CD4-positive, alpha-beta memory T cell (primary cell): ENCODE measurements around the gene RAB28. TPM values are rescaled to one million over a fixed set of nuclear protein-coding genes. Genes with fewer than 3 reads are reported as not detected.

ENCODE experiments used
- CTCF ChIA-PET: fragments of 350-600 bp; sonication (Branson Sonifier 250); formaldehyde crosslinking; loops from one replicate; lab custom pipeline; 2021; ENCODE audit warnings: inconsistent platforms; ENCODE audit not compliant: partially characterized antibody; lab: Charles Lee
- POLR2A ChIA-PET: fragments of 350-600 bp; sonication (Branson Sonifier 250); formaldehyde crosslinking; loops from one replicate; lab custom pipeline; 2021; ENCODE audit not compliant: partially characterized antibody; lab: Charles Lee
- DNase-seq, 5 donors: peaks; one replicate each; pipeline versions ENCODE4 v3.0.0 to v3.0.0-alpha.2; 2020 to 2022; ENCODE audit warnings: mixed read lengths in 1 of 5
- H3K27ac ChIP-seq: one replicate; pipeline ENCODE4 v1.7.0; 2013; ENCODE audit warnings: low read depth, low read length
- H3K27me3 ChIP-seq: 2 replicates; pipeline ENCODE4 v1.7.0; 2013; ENCODE audit warnings: mild to moderate bottlenecking, low read length, moderate library complexity; ENCODE audit not compliant: insufficient read depth
- H3K36me3 ChIP-seq: 2 replicates; pipeline ENCODE4 v1.7.0; 2013; ENCODE audit warnings: mild to moderate bottlenecking, low read length, moderate library complexity; ENCODE audit not compliant: insufficient read depth
- H3K4me1 ChIP-seq: 2 replicates; pipeline ENCODE4 v1.7.0; 2013; ENCODE audit warnings: mild to moderate bottlenecking, low read length, moderate library complexity; ENCODE audit not compliant: insufficient read depth
- H3K4me3 ChIP-seq, 2 donors: one replicate each; pipeline ENCODE4 v1.7.0; 2013; ENCODE audit warnings: low read length in 2 of 2, mild to moderate bottlenecking in 1 of 2
- H3K9me3 ChIP-seq, 2 donors: one replicate each; pipeline ENCODE4 v1.7.0; 2013; ENCODE audit warnings: low read length in 2 of 2, control low read depth in 1 of 2; ENCODE audit not compliant: control insufficient read depth in 1 of 2
- H3K27ac Mint-ChIP-seq, 7 donors: one replicate each; pipeline ENCODE4 v1.8.0; 2020 to 2021; ENCODE audit warnings: mixed read lengths in 7 of 7, mild to moderate bottlenecking in 6 of 7, inconsistent platforms in 3 of 7, moderate library complexity in 3 of 7
- H3K27me3 Mint-ChIP-seq, 2 donors: one replicate each; pipeline ENCODE4 v1.8.0; 2020 to 2021; ENCODE audit warnings: mixed read lengths in 2 of 2
- H3K36me3 Mint-ChIP-seq, 2 donors: one replicate each; pipeline ENCODE4 v1.8.0; 2020 to 2021; ENCODE audit warnings: mixed read lengths in 2 of 2, inconsistent platforms in 1 of 2, mild to moderate bottlenecking in 1 of 2
- H3K4me1 Mint-ChIP-seq, 4 donors: one replicate each; pipeline ENCODE4 v1.8.0; 2020 to 2021; ENCODE audit warnings: mixed read lengths in 4 of 4, mild to moderate bottlenecking in 1 of 4
- H3K4me3 Mint-ChIP-seq, 8 donors: one replicate each; pipeline ENCODE4 v1.8.0; 2020 to 2021; ENCODE audit warnings: mixed read lengths in 8 of 8, mild to moderate bottlenecking in 7 of 8, moderate library complexity in 6 of 8, inconsistent platforms in 3 of 8
- H3K9me3 Mint-ChIP-seq, 8 donors: one replicate each; pipeline ENCODE4 v1.8.0; 2020 to 2021; ENCODE audit warnings: mixed read lengths in 8 of 8, mild to moderate bottlenecking in 5 of 8, inconsistent platforms in 3 of 8, moderate library complexity in 1 of 8
- intact Hi-C: fragments of 100-400 bp; cut with micrococcal nuclease; formaldehyde crosslinking; loops from one replicate; pipeline ENCODE4 v1.15.1; 2023
- polyA plus RNA-seq, 2 donors: library from polyadenylated mRNA; unstranded; fragments of 300-500 nt; fragmentation: Illumina TruSeq; gene quantifications; one replicate each; pipeline ENCODE4 v1.2.3, GENCODE V29; 2021
- total RNA-seq, 2 experiments: library from RNA; stranded (reverse); gene quantifications; one replicate each; pipeline ENCODE4 v1.2.3, GENCODE V29; 2021

Gene RAB28
- total and polyA plus RNA-seq, 4 experiments from 2014 or later: 13.3 to 20.6 (median 15.9) TPM

DNA sequence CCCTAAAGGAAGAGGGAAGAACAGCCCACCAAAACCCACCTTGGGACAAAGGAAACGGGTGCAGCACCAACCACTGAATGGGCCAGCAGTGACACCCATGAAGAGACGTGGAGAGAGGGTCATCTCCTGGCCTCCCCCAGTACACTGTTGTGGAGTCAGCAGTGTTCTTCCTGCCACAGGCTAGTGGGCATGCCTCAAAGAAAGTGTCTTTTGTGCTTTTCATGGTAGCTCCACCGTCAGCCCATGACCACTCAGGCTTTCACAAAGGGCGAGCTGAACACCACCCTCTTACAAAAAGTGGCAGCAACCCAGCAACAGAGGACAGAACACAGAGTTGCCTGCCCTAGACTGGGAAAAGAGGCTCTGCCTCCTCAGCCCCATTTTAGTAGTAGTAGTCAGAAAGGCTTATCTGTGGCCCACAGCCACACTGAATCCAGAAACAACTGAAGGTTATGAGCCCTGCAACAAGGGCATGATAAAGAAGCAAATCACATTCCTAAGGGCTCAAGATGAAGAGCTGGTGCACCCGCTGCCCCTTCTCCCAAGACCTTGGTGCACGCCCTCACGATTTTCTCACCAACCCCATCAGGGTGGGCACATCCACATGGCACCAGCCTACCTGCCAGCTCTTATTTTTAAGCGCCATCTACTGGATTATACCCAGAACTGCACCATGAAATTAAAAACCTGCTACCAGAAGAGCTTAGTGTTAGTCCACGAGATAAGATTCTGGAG is 53.1 kb downstream of the RAB28 start:
- CTCF ChIA-PET: interaction anchor here (1.9 kb wide), 1 partner anchor 12 kb away, joined by 6 read pairs; no protein-coding TSS in a partner anchor
- H3K4me3 Mint-ChIP-seq: no peak overlapping the region
- H3K27me3 ChIP-seq: no peaks in the 10 kb centered on the region
- POLR2A ChIA-PET: no interaction called here
- no peaks in the 10 kb centered on the region for H3K9me3 ChIP-seq
- no peak overlapping the region for H3K4me3 ChIP-seq
- no peak overlapping the region for H3K27ac Mint-ChIP-seq
- H3K36me3 Mint-ChIP-seq: peaks cover 19 to 41% of the 10 kb centered on the region in 2 donors
- H3K27me3 Mint-ChIP-seq: no peaks in the 10 kb centered on the region
- H3K9me3 Mint-ChIP-seq: peaks cover 0 to 3% (median under 1%) of the 10 kb centered on the region in 8 donors
- intact Hi-C loops: no loop called here
- H3K4me1 Mint-ChIP-seq: peaks cover 28 to 56% (median 41%) of the 10 kb centered on the region in 4 donors
- H3K27ac ChIP-seq: no peak overlapping the region
- no peaks in the 10 kb centered on the region for H3K36me3 ChIP-seq
- peaks cover 8% of the 10 kb centered on the region for H3K4me1 ChIP-seq
- no peak for DNase-seq

DNA sequence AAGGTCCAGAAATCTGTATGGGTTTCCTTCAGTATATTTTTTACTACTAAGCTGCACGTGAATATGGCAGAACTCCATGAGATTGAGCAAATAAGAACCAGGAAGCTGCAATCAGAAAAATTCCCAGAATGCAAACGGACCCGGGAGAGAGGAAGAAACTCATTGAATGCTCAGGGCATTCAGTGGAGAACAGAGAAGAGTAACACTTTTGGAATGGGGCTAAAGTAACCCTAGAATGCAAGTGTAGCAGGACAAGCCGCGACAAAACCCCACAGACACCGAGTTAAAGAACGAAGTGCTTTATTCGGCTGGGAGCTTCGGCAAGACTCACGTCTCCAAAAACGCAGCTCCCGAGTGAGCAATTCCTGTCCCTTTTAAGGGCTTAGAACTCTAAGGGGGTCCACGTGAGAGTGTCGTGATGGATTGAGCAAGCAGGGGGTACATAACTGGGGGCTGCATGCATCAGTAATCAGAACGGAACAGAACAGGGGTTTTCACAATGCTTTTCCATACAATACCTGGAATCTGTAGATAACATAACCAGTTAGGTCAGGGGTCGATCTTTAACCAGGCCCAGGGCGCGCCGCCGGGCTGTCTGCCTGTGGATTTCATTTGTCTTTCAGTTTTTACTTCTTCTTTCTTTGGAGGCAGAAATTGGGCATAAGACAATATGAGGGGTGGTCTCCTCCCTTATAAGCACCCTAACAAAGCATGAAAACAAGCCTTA is 56.4 kb downstream of the RAB28 start:
- no peaks in the 10 kb centered on the region for H3K9me3 ChIP-seq
- Mint-ChIP-seq H3K36me3 (peaks cover 40 to 53% of the 10 kb centered on the region in 2 donors), H3K4me1 (peaks cover 10 to 30% (median 20%) of the 10 kb centered on the region in 4 donors), H3K27me3 (no peaks in the 10 kb centered on the region), H3K4me3 (no peak overlapping the region), H3K27ac (peak overlapping the region in 2 of 7 donors; percentile 11 to 53), H3K9me3 (peaks cover 0 to 4% (median 1%) of the 10 kb centered on the region in 8 donors)
- ChIA-PET CTCF (no interaction called here), POLR2A (interaction anchor here (0.6 kb wide), 1 partner anchor 17 kb away, joined by 3 read pairs; no protein-coding TSS in a partner anchor)
- H3K27me3 ChIP-seq: no peaks in the 10 kb centered on the region
- DNase-seq: no peak
- intact Hi-C loops: no loop called here
- H3K36me3 ChIP-seq: no peaks in the 10 kb centered on the region
- no peak overlapping the region for H3K4me3 ChIP-seq
- no peaks in the 10 kb centered on the region for H3K4me1 ChIP-seq
- no peak overlapping the region for H3K27ac ChIP-seq

DNA sequence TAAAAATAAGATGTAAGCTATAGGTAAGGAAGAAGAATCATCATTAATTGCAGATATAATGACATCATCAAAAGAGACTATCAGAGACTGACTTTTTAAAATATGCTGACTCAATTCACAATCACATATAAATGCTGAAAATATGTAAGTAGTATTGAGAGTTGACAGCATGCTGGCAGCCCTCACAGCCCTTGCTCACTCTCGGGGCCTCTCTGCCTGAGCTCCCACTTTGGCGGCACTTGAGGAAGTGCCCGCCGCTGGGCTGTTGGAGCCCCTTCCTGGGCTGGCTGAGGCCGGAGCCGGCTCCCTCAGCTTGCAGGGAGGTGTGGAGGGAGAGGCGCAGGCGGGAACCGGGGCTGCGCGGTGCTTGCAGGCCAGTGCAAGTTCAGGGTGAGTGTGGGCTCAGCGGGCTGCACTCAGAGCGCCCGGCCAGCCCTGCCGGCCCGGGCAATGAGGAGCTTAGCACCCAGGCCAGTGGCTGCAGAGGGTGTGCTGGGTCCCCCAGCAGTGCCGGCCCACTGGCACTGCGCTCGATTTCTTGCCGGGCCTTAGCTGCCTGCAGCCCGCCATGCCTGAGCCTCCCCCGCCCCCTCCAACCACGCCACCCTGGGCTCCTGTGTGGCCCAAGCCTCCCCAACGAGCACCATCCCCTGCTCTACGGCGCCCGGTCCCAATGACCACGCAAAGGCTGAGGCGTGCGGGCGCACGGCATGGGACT is 68.9 kb downstream of the RAB28 start:
- no peak overlapping the region for H3K27ac ChIP-seq
- DNase-seq: peak in 1 of 5 donors; percentile 1
- Mint-ChIP-seq H3K27me3 (no peaks in the 10 kb centered on the region), H3K36me3 (peaks cover 28 to 50% of the 10 kb centered on the region in 2 donors), H3K4me1 (peaks cover 25 to 40% (median 33%) of the 10 kb centered on the region in 4 donors), H3K4me3 (no peak overlapping the region), H3K27ac (no peak overlapping the region), H3K9me3 (peaks cover 0 to 16% (median 8%) of the 10 kb centered on the region in 8 donors)
- H3K9me3 ChIP-seq: no peaks in the 10 kb centered on the region
- H3K4me1 ChIP-seq: no peaks in the 10 kb centered on the region
- CTCF ChIA-PET: no interaction called here
- H3K27me3 ChIP-seq: no peaks in the 10 kb centered on the region
- no peak overlapping the region for H3K4me3 ChIP-seq
- POLR2A ChIA-PET: no interaction called here
- no peaks in the 10 kb centered on the region for H3K36me3 ChIP-seq
- intact Hi-C loops: no loop called here

DNA sequence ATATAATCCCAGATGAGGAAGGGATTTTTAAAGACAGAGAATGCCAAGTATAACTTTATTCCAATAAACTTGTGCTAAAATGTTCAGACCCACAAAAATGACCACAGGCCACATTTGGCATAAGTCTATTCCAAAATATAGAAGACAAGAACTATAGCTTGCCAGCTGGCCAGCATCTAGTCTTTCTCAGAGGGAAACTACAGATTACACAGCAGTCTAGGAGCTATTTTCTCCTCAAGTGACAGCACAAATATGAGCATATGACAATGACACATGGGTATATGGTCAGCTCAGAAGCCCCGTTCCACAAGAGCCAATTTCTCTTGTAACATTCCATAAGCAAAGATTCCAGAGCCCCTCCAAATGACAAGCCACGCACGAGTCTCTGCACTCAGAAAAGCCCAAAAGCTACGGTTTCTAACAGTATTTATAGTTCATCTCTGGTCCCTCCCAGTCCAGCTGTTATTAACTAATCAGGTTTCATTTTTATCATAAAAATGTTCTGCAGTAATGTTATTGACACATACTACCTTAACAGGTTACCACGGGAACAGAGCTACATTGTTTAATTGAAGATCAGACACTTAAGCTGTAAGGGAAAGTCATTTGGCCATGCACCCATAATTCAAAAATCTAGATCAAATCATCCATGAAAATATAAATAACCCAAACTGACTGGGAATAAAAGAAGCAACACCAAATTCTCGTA is 70.3 kb downstream of the RAB28 start:
- Histone ChIP-seq H3K4me1 (no peaks in the 10 kb centered on the region), H3K9me3 (no peaks in the 10 kb centered on the region), H3K27me3 (no peaks in the 10 kb centered on the region), H3K4me3 (no peak overlapping the region), H3K36me3 (no peaks in the 10 kb centered on the region), H3K27ac (no peak overlapping the region)
- peaks cover 24 to 50% of the 10 kb centered on the region in 2 donors for H3K36me3 Mint-ChIP-seq
- no peaks in the 10 kb centered on the region for H3K27me3 Mint-ChIP-seq
- CTCF ChIA-PET: no interaction called here
- H3K27ac Mint-ChIP-seq: no peak overlapping the region
- no peak overlapping the region for H3K4me3 Mint-ChIP-seq
- H3K9me3 Mint-ChIP-seq: peaks cover 0 to 3% (median 0%) of the 10 kb centered on the region in 8 donors
- DNase-seq: no peak
- intact Hi-C loops: no loop called here
- peaks cover 20 to 28% (median 25%) of the 10 kb centered on the region in 4 donors for H3K4me1 Mint-ChIP-seq
- POLR2A ChIA-PET: no interaction called here

DNA sequence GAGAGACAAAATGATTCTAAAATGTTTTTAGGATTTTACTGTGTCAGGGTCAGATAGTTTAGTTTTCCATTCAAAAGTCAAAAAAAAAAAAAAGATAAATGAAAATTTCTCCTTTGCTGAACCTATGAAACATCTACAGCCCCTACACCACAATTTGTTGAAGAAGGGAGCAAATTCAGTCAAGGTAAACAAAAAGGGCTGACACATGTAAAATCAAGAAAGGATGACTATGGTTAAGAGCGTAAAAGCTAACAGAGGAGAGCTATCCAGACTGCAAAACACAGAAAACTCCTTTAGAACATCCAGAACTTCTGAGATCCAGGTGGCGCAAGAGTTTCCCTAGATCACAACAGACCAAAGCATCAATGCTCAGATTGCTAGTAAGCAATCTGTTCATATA is 72.2 kb downstream of the RAB28 start:
- Histone ChIP-seq H3K4me1 (no peaks in the 10 kb centered on the region), H3K36me3 (no peaks in the 10 kb centered on the region), H3K4me3 (no peak overlapping the region), H3K9me3 (no peaks in the 10 kb centered on the region), H3K27ac (no peak overlapping the region), H3K27me3 (no peaks in the 10 kb centered on the region)
- CTCF ChIA-PET: no interaction called here
- peaks cover 0 to 3% (median 0%) of the 10 kb centered on the region in 8 donors for H3K9me3 Mint-ChIP-seq
- H3K4me3 Mint-ChIP-seq: no peak overlapping the region
- POLR2A ChIA-PET: no interaction called here
- no peaks in the 10 kb centered on the region for H3K27me3 Mint-ChIP-seq
- DNase-seq: no peak
- H3K36me3 Mint-ChIP-seq: peaks cover 24 to 46% of the 10 kb centered on the region in 2 donors
- intact Hi-C loops: no loop called here
- peaks cover 10 to 14% (median 12%) of the 10 kb centered on the region in 4 donors for H3K4me1 Mint-ChIP-seq
- H3K27ac Mint-ChIP-seq: no peak overlapping the region

DNA sequence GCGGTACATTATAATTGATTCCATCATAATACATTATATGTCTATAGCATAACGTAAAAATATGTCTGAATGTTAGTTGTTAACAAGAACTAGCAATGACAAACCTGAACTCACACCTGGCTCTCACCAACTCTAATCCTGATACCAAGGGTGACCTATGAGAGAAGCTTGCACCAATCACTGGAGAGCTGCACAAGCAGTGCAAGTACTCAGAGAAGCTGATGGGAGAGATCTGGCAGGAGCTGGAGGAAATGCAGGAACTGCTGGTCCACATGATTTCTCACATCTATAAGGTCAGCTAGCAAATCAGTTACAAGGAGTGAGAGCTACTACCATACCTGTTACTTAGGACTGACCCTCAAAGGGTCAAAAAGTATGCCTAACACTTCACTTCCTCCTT is 74.8 kb downstream of the RAB28 start:
- Histone ChIP-seq H3K27ac (no peak overlapping the region), H3K4me1 (no peaks in the 10 kb centered on the region), H3K27me3 (no peaks in the 10 kb centered on the region), H3K4me3 (no peak overlapping the region), H3K36me3 (no peaks in the 10 kb centered on the region), H3K9me3 (no peaks in the 10 kb centered on the region)
- H3K36me3 Mint-ChIP-seq: peaks cover 23 to 32% of the 10 kb centered on the region in 2 donors
- ChIA-PET POLR2A (no interaction called here), CTCF (no interaction called here)
- H3K27ac Mint-ChIP-seq: no peak overlapping the region
- no peaks in the 10 kb centered on the region for H3K27me3 Mint-ChIP-seq
- no peak overlapping the region for H3K4me3 Mint-ChIP-seq
- intact Hi-C loops: no loop called here
- peaks cover 0 to 7% (median 0%) of the 10 kb centered on the region in 8 donors for H3K9me3 Mint-ChIP-seq
- peaks cover 6 to 11% (median 9%) of the 10 kb centered on the region in 4 donors for H3K4me1 Mint-ChIP-seq
- DNase-seq: no peak
